ENCODE measurements around the gene UGCG.
"Not testable (repeated sequence)": the region's sequence is repeated elsewhere in the genome, so short reads cannot be mapped to it uniquely, and the experiment has no call there.

Gene UGCG

GRCh38 chr9:111957856-111958631, 61.4 kb downstream of the UGCG start:
- peak; percentile 96 for DNase-seq

GRCh38 chr9:111959468-111960359, 63.1 kb downstream of the UGCG start:
- DNase-seq = peak; percentile 95

GRCh38 chr9:111960485-111960884, 63.9 kb downstream of the UGCG start:
- not testable (repeated sequence) for DNase-seq

GRCh38 chr9:111961009-111961408, 64.4 kb downstream of the UGCG start:
- peak; percentile 88 for DNase-seq

- DNase-seq = no peak
Measured at GRCh38 chr9:111961575-111961974, 65.0 kb downstream of the UGCG start.

- DNase-seq = no peak
Measured at GRCh38 chr9:111962021-111962420, 65.4 kb downstream of the UGCG start.

- no peak for DNase-seq
Measured at GRCh38 chr9:111963995-111964394, 67.4 kb downstream of the UGCG start.

GRCh38 chr9:111965566-111966019, 69.0 kb downstream of the UGCG start:
- peak; percentile 97 for DNase-seq

GRCh38 chr9:111966124-111966723, 69.6 kb downstream of the UGCG start:
- DNase-seq = no peak

GRCh38 chr9:111966861-111967291, 70.3 kb downstream of the UGCG start:
- DNase-seq = peak; percentile 67

- DNase-seq = no peak
Measured at GRCh38 chr9:111967621-111968020, 71.0 kb downstream of the UGCG start.

- DNase-seq = peak; percentile 64
Measured at GRCh38 chr9:111969061-111969460, 72.4 kb downstream of the UGCG start.

GRCh38 chr9:111969622-111970021, 73.0 kb downstream of the UGCG start:
- no peak for DNase-seq

GRCh38 chr9:111970827-111971226, 74.2 kb downstream of the UGCG start:
- peak; percentile 68 for DNase-seq

- DNase-seq = peak; percentile 67
Measured at GRCh38 chr9:111974092-111974681, 77.6 kb downstream of the UGCG start.

- no peak for DNase-seq
Measured at GRCh38 chr9:111975709-111976108, 79.1 kb downstream of the UGCG start.

GRCh38 chr9:111978616-111979015, 82.0 kb downstream of the UGCG start:
- no peak for DNase-seq

- no peak for DNase-seq
Measured at GRCh38 chr9:111979561-111979960, 82.9 kb downstream of the UGCG start.

- no peak for DNase-seq
Measured at GRCh38 chr9:111980398-111980797, 83.8 kb downstream of the UGCG start.

GRCh38 chr9:111983484-111983908, 86.9 kb downstream of the UGCG start:
- no peak for DNase-seq

- no peak for DNase-seq
Measured at GRCh38 chr9:111984086-111984802, 87.6 kb downstream of the UGCG start.
